ENCODE measurements around the gene CHMP3. TPM values are rescaled to one million over a fixed set of nuclear protein-coding genes. Genes with fewer than 3 reads are reported as not detected.

The CHMP3 gene
- 120 to 152 TPM (median 125 TPM) in 5 replicates for total RNA-seq (2022; extraction: Qiagen RNA extraction)

DNA sequence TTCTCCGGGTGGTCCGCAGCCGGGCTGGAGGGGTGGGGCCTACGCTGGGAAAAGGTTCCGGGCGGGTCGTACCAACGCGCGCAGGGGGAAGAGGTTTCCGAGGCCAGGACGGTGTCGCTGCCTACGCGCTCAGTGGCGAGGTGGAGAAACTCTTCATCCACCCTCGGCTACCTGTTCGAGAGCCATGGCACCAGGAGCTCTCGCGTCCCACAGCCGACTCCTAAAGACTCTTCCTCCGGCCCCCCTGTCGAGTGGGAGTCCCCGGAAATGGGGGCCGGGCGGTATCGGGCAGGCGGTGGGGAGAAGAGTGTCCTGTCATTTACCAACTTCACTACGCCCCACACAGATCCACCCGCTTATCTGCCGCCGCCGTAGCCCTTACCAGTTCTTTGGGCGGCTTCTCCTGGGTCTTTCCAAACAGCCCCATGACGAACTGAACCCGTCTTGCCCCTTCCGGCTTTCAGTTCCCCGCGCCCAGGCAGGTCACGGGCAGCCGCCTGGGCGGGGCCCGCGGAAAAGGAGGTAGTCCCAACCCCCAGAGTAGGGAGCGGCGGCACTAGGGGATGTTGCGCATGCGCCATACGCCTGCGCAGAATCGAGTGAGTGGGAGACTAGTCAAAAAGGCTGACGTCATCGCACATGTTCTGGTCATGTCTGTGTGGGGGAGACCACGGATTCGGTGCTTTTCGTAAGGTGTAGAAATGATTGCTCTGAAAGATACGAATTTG is at the start of gene CHMP3:
Gene CHMP3, minus strand, starts transcription at position 522 of the 728 bp plus-strand sequence. Its CDS starts 95 bp downstream, at position 427.

Other genes with a start within 250 kb of the CHMP3 start
- 0.67 to 0.87 TPM (median 0.74 TPM) in 5 replicates for gene REEP1, start 225.8 kb downstream of the CHMP3 start, total RNA-seq (2022; extraction: Qiagen RNA extraction)
- 20.0 to 39.4 TPM (median 24.5 TPM) in 5 replicates for gene KDM3A, start 122.1 kb downstream of the CHMP3 start, total RNA-seq (2022; extraction: Qiagen RNA extraction)
- gene RNF103, start 60.4 kb upstream of the CHMP3 start, total RNA-seq (2022; extraction: Qiagen RNA extraction), result 37.0 to 46.3 TPM (median 42.0 TPM) in 5 replicates
- gene RMND5A, start 156.8 kb upstream of the CHMP3 start, total RNA-seq (2022; extraction: Qiagen RNA extraction), result 20.3 to 25.3 TPM (median 23.0 TPM) in 5 replicates
- gene CD8A, start 227.5 kb upstream of the CHMP3 start, total RNA-seq (2022; extraction: Qiagen RNA extraction), result 0.28 to 0.42 TPM (median 0.32 TPM) in 5 replicates